Ovary (tissue), 9 donors: ENCODE data around the gene LRMDA. TPM values are rescaled to one million over a fixed set of nuclear protein-coding genes. Genes with fewer than 3 reads are reported as not detected.

Experiments
- DNase-seq, 5 donors: peaks; one replicate each; pipeline ENCODE4 v3.0.0-alpha.2; 2019 to 2020
- H3K27ac ChIP-seq, 2 donors: fragments of 200-600 bp; one replicate each; pipeline versions ENCODE4 v1.5.1 to v1.8.0; 2019 to 2022
- H3K27me3 ChIP-seq: fragments of 200-600 bp; one replicate; pipeline ENCODE4 v1.8.0; 2022
- H3K36me3 ChIP-seq: fragments of 200-600 bp; sonication (generic); one replicate; pipeline ENCODE4 v1.5.1; 2019
- H3K4me1 ChIP-seq: one replicate; pipeline ENCODE4 v1.8.1; 2013; ENCODE audit warnings: mild to moderate bottlenecking, moderate library complexity; ENCODE audit not compliant: insufficient read depth
- H3K4me3 ChIP-seq: fragments of 200-600 bp; sonication (generic); one replicate; pipeline ENCODE4 v1.5.1; 2017
- H3K9me3 ChIP-seq, 2 donors: fragments of 200-600 bp in 1 of 2; sonication (generic) in 1 of 2; one replicate each; pipeline versions ENCODE4 v1.5.1 to v1.8.1; 2013 to 2019; ENCODE audit warnings: mild to moderate bottlenecking in 1 of 2, moderate library complexity in 1 of 2
- CTCF ChIP-seq, 3 donors: fragments of 450-650 bp in 2 of 3; fragments of 200-600 bp in 1 of 3; IDR thresholded peaks; one replicate each; pipeline versions ENCODE4 v1.5.1 to v1.8.0; 2016 to 2022; ENCODE audit warnings: antibody characterized with exemption in 3 of 3, mild to moderate bottlenecking in 1 of 3
- EP300 ChIP-seq: sonication (generic); formaldehyde crosslinking; IDR thresholded peaks from one replicate; pipeline ENCODE4 v1.6.1; 2017; ENCODE audit warnings: antibody characterized with exemption
- POLR2A ChIP-seq: fragments of 450-650 bp; IDR thresholded peaks from one replicate; pipeline ENCODE4 v1.6.1; 2017; ENCODE audit warnings: antibody characterized with exemption, mild to moderate bottlenecking, moderate library complexity
- WGBS, 3 donors: extraction: QIAGEN DNeasy Blood & Tissue Kit in 1 of 3; methylation state at CpG; one replicate each; pipeline versions ENCODE4 v1.1.5 to v1.1.7; 2013 to 2017; 5-methylcytosine and 5-hydroxymethylcytosine counted together
- intact Hi-C, 4 donors: fragments of 100-400 bp; cut with DNase I; formaldehyde crosslinking; loops; one replicate each; pipeline versions ENCODE4 v1.11.0 to v1.15.1; 2022 to 2023
- polyA plus RNA-seq, 2 donors: library from polyadenylated mRNA; stranded (reverse); fragments of 200-250 nt in 1 of 2; fragments of 350-450 nt in 1 of 2; fragmentation: Illumina TruSeq in 1 of 2; extraction: RNeasy Lipid Tissue Mini Kit (QIAGEN cat#74804) in 1 of 2; gene quantifications; one replicate each; pipeline ENCODE4 v1.2.3, GENCODE V29; 2013 to 2014
- total RNA-seq, 7 donors: library from RNA; depleted of rRNA in 2 of 7; stranded (reverse); fragments of >200 nt in 2 of 7; fragmentation: NEBNext Ultra II Directional in 3 of 7; extraction: Animal tissue kit (Norgen Biotek cat#: 25700) in 3 of 7; gene quantifications; one replicate each; pipeline versions ENCODE4 v1.1.0 to v1.2.4, GENCODE V29; 2016 to 2023
- donor health status: DM: no; HTN: no; CAD: no; lungs with moderate emphysema.
- donor health status: DM: no; HTN: no; CAD: no.
- donor health status: Bipolar disorder and iron deficiency.
- donor health status: DM: yes; HTN: yes; CAD: no.
- donor health status: DM: no; HTN: no; CAD: no.
- donor health status: DM: yes; HTN: yes; CAD: no.

Gene LRMDA
- total and polyA plus RNA-seq, 9 donors: 14.8 to 30.7 (median 22.9) TPM

DNA sequence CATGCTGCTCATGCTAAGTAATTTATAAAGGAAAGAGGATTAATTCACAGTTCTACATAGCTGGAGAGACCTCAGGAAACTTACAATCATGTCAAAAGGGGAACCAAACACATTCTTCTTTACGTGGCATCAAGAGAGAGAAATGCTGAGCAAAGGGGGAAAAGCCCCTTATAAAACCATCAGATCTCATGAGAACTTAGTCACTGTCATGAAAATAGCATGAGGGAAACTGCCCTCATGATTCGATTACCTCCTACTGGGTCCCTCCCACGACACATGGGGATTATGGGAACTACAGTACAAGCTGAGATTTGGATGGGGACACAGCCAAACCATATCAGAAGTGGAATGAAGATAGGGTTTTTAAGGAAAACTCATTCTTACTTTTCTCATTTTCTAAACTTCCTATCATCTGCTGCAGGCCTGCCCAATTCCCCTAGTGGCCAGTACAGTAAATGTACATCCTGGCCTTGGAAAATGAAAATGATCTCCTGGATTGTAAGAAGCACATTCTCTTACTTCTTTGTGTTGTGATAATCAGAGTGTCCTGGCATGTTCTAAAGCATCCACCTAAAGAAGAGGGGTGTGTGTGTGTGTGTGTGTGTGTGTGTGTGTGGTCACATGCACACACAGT lies 421.5 kb downstream of the LRMDA start:
- DNase-seq: no peak

GRCh38 chr10:75857269-75857846 lies 425.9 kb downstream of the LRMDA start:
- DNase-seq: no peak
- Histone ChIP-seq H3K27me3 (no peaks in the 10 kb centered on the region), H3K4me3 (no peak overlapping the region), H3K4me1 (peaks cover 1% of the 10 kb centered on the region), H3K27ac (no peak overlapping the region), H3K9me3 (no peaks in the 10 kb centered on the region), H3K36me3 (no peaks in the 10 kb centered on the region)
- no peak for TF ChIP-seq POLR2A
- TF ChIP-seq CTCF (IDR thresholded peaks at IDR 0.05): no peak
- TF ChIP-seq EP300: no peak
- 72 to 93% (median 79%) methylated on average over 5 of the region's 5 CpGs for WGBS, 3 donors
- intact Hi-C loops: no loop called here

More for the DNA sequence above, 421.5 kb downstream of the LRMDA start:
- Histone ChIP-seq H3K9me3 (no peaks in the 10 kb centered on the region), H3K27ac (no peak overlapping the region), H3K4me1 (peaks cover 1% of the 10 kb centered on the region), H3K4me3 (no peak overlapping the region), H3K27me3 (no peaks in the 10 kb centered on the region), H3K36me3 (no peaks in the 10 kb centered on the region)
- TF ChIP-seq POLR2A (no peak), EP300 (no peak), CTCF (IDR thresholded peaks at IDR 0.05) (no peak)
- 57 to 88% (median 86%) methylated on average over 3 of the region's 3 CpGs for WGBS, 3 donors
- intact Hi-C loops: no loop called here

DNA sequence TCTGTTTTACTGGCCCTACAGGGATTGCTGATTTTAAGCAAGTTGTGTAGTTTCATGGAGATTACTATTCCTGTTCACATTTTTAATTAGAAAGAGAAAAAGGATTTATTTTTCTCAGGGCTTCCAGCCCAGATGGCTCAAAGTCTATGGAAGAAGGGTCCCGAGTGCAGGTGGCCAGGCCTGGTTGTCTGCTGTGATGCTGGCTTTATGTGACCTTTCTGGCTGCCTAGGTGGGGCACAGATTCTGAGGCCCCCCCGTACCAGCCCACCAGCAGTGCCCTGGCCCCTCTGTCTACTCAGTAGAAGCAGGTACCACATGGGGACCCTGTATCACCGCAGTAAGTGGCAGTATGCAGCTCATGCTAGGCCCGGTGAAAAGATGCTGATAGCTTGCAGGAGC lies 426.5 kb downstream of the LRMDA start:
- TF ChIP-seq EP300 (no peak), CTCF (IDR thresholded peaks at IDR 0.05) (no peak), POLR2A (no peak)
- intact Hi-C loops: no loop called here
- 93 to 100% (median 100%) methylated on average over 4 of the region's 4 CpGs for WGBS, 3 donors

DNA sequence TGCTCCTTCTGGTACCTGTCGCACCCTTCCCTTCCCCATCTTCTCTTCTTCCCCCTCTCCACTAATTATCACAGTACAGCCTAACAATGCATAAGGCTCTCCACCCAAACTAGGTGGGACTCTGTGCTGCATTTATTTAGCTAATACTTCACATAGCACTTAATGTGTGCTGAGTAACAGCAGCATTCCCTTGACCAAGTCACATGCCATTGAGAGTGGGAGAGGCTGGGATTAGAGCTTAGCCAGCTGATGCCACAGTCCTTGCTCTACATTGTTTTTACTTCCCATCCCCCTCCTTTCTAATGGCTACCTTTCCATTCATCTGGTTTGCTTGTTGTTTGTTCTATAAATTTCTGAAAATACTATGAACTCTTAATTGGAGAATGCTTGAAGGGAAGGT lies 426.9 kb downstream of the LRMDA start:
- peaks cover 1% of the 10 kb centered on the region for H3K4me1 ChIP-seq
- no peak for DNase-seq
- H3K27ac ChIP-seq: no peak overlapping the region
- WGBS, 3 donors: 100% methylated on average over 1 of the region's 1 CpG
- intact Hi-C loops: no loop called here
- H3K36me3 ChIP-seq: no peaks in the 10 kb centered on the region
- TF ChIP-seq CTCF (IDR thresholded peaks at IDR 0.05) (no peak), EP300 (no peak)
- no peak overlapping the region for H3K4me3 ChIP-seq
- H3K9me3 ChIP-seq: no peaks in the 10 kb centered on the region
- H3K27me3 ChIP-seq: no peaks in the 10 kb centered on the region

More for the DNA sequence above, 426.5 kb downstream of the LRMDA start:
- Histone ChIP-seq H3K36me3 (no peaks in the 10 kb centered on the region), H3K27me3 (no peaks in the 10 kb centered on the region), H3K27ac (no peak overlapping the region), H3K4me1 (peaks cover 1% of the 10 kb centered on the region), H3K4me3 (no peak overlapping the region), H3K9me3 (no peaks in the 10 kb centered on the region)
- DNase-seq: no peak
